ENCODE results near the gene DNAH2. TPM values are rescaled to one million over a fixed set of nuclear protein-coding genes. Genes with fewer than 3 reads are reported as not detected.

Gene DNAH2
- total and polyA plus RNA-seq, 2 experiments from 2014 or later = 0.38 TPM; not detected in 1

- Mint-ChIP-seq H3K4me3 (peak overlapping the region; percentile 91), H3K36me3 (ENCODE audit: low read depth) (peaks cover 2% of the 10 kb centered on the region; the same call in 1 of the 3 replicates), H3K9me3 (no peaks in the 10 kb centered on the region; the same call in 2 of the 3 replicates), H3K27me3 (ENCODE audit: insufficient read depth, low read depth, poor library complexity) (peaks cover 69% of the 10 kb centered on the region), H3K27ac (peak overlapping the region; percentile 80; the same call in 1 of the 2 replicates), H3K4me1 (peaks cover 37% of the 10 kb centered on the region)
- peak; percentile 84 for DNase-seq (ENCODE audit: low spot score)
- Histone ChIP-seq H2AFZ (peak overlapping the region; percentile 88), H3K27ac (ENCODE audit: low read depth) (no peak overlapping the region), H4K20me1 (replicated peaks; ENCODE audit: insufficient read depth) (peaks cover 11% of the 10 kb centered on the region), H3K4me2 (peak overlapping the region; percentile 100), H3K36me3 (ENCODE audit: insufficient read depth) (peaks cover 6% of the 10 kb centered on the region; the same call in 1 of the 2 replicates), H3K27me3 (ENCODE audit: insufficient read depth) (peaks cover 75% of the 10 kb centered on the region), H3K4me3 (peak overlapping the region; percentile 95), H3F3A (replicated peaks; ENCODE audit: low read depth) (peaks cover 27% of the 10 kb centered on the region), H3K4me1 (ENCODE audit: insufficient read depth) (peaks cover 23% of the 10 kb centered on the region), H3K9me2 (ENCODE audit: insufficient read depth) (no peaks in the 10 kb centered on the region), H3K79me2 (replicated peaks; ENCODE audit: insufficient read depth) (no peaks in the 10 kb centered on the region)
- no peak for TF ChIP-seq CTCF (conservative IDR thresholded peaks at IDR 0.05; ENCODE audit: low read depth in 2 of 2)
- no peak for TF ChIP-seq ZNF114 (CRISPR knock-in tag; IDR thresholded peaks at IDR 0.05)
- no peak for TF ChIP-seq REST (IDR thresholded peaks at IDR 0.05; ENCODE audit: unreplicated experiment)
- TF ChIP-seq STAT1 (IDR thresholded peaks at IDR 0.05; ENCODE audit: unreplicated experiment) = no peak
- TF ChIP-seq ZNF462 (CRISPR knock-in tag; IDR thresholded peaks at IDR 0.05) = no peak
- TF ChIP-seq EZH2phosphoT487 (IDR thresholded peaks at IDR 0.05; ENCODE audit: unreplicated experiment) = no peak
- no peak for TF ChIP-seq CREB1 (CRISPR knock-in tag; IDR thresholded peaks at IDR 0.05; ENCODE audit: low read depth)
- no peak for TF ChIP-seq ZNF331 (CRISPR knock-in tag; IDR thresholded peaks at IDR 0.05; ENCODE audit: low read depth)
- no peak for TF ChIP-seq EZH2 (IDR thresholded peaks at IDR 0.05; ENCODE audit: low read depth, unreplicated experiment)
- TF ChIP-seq NANOG (IDR thresholded peaks at IDR 0.05; ENCODE audit: borderline replicate concordance) = no peak
- no peak; the same call in 1 of the 2 replicates for TF ChIP-seq POLR2AphosphoS5 (IDR thresholded peaks at IDR 0.05; ENCODE audit: low read depth)
- TF ChIP-seq JUNB (IDR thresholded peaks at IDR 0.05; ENCODE audit: unreplicated experiment) = no peak
- no peak; the same call in 1 of the 2 replicates for TF ChIP-seq ETS1 (IDR thresholded peaks at IDR 0.05)
- ATAC-seq = peak; percentile 13
Measured at GRCh38 chr17:7835814-7836595, 118.5 kb downstream of the DNAH2 start.

Measured in GM23338 (cell line).